HEK293T (cell line): ENCODE measurements around the gene NDUFAF5.

ENCODE experiments used
- CTCF ChIA-PET: fragments of 350-600 bp; formaldehyde crosslinking; extraction: SDS; loops from one replicate; lab custom pipeline; 2021; ENCODE audit warnings: antibody characterized with exemption, inconsistent platforms; lab: Yijun Ruan, JAX
- POLR2A ChIA-PET: fragments of 350-600 bp; formaldehyde crosslinking; extraction: SDS; loops from one replicate; lab custom pipeline; 2020; ENCODE audit warnings: antibody characterized with exemption, inconsistent platforms; lab: Yijun Ruan, JAX
- DNase-seq: peaks from one replicate; pipeline ENCODE4 v3.0.0; 2012; ENCODE audit warnings: mixed read lengths; ENCODE audit errors: extremely low spot score
- ARNT ChIP-seq: fragments of 450-650 bp; IDR thresholded peaks from 2 replicates; pipeline ENCODE4 v1.6.1; 2017; ENCODE audit warnings: mild to moderate bottlenecking
- BHLHE40 ChIP-seq: fragments of 450-650 bp; IDR thresholded peaks from 2 replicates; pipeline ENCODE4 v1.6.1; 2016; ENCODE audit warnings: mild to moderate bottlenecking, moderate library complexity, borderline replicate concordance
- CTBP1 ChIP-seq: fragments of 450-650 bp; IDR thresholded peaks from 2 replicates; pipeline ENCODE4 v1.6.1; 2016; ENCODE audit warnings: borderline replicate concordance
- ELF4 ChIP-seq: fragments of 450-650 bp; IDR thresholded peaks from 2 replicates; pipeline ENCODE4 v1.6.1; 2017; ENCODE audit warnings: antibody characterized with exemption
- FOXA1 ChIP-seq: fragments of 450-650 bp; IDR thresholded peaks from 2 replicates; pipeline ENCODE4 v1.6.1; 2016; ENCODE audit warnings: mild to moderate bottlenecking
- FOXK2 ChIP-seq: fragments of 450-650 bp; IDR thresholded peaks from 2 replicates; pipeline ENCODE4 v1.6.1; 2016; ENCODE audit warnings: mild to moderate bottlenecking
- FOXM1 ChIP-seq: fragments of 450-650 bp; IDR thresholded peaks from 2 replicates; pipeline ENCODE4 v1.6.1; 2017; ENCODE audit warnings: mild to moderate bottlenecking, borderline replicate concordance
- HDGF ChIP-seq: fragments of 450-650 bp; IDR thresholded peaks from 2 replicates; pipeline ENCODE4 v1.6.1; 2017; ENCODE audit warnings: antibody characterized with exemption, borderline replicate concordance
- L3MBTL2 ChIP-seq: fragments of 450-650 bp; conservative IDR thresholded peaks from 2 replicates; pipeline ENCODE4 v1.6.1; 2016; ENCODE audit warnings: mild to moderate bottlenecking
- LEF1 ChIP-seq: fragments of 450-650 bp; IDR thresholded peaks from 2 replicates; pipeline ENCODE4 v1.6.1; 2017; ENCODE audit warnings: mild to moderate bottlenecking, borderline replicate concordance
- NFRKB ChIP-seq: fragments of 450-650 bp; IDR thresholded peaks from 2 replicates; pipeline ENCODE4 v1.6.1; 2016; ENCODE audit warnings: mild to moderate bottlenecking, moderate library complexity
- SP1 ChIP-seq: fragments of 450-650 bp; IDR thresholded peaks from 2 replicates; pipeline ENCODE4 v1.6.1; 2017
- SUZ12 ChIP-seq: fragments of 450-650 bp; IDR thresholded peaks from 2 replicates; pipeline ENCODE4 v1.6.1; 2016; ENCODE audit warnings: mild to moderate bottlenecking
- TARDBP ChIP-seq: fragments of 450-650 bp; IDR thresholded peaks from 2 replicates; pipeline ENCODE4 v1.6.1; 2016
- ZNF384 ChIP-seq: fragments of 450-650 bp; IDR thresholded peaks from 2 replicates; pipeline ENCODE4 v1.6.1; 2016
- TF ChIP-seq, protein P1 (sequence below): fragments of 450-650 bp; IDR thresholded peaks from 2 replicates; pipeline ENCODE4 v1.6.1; 2016

Gene NDUFAF5

DNA sequence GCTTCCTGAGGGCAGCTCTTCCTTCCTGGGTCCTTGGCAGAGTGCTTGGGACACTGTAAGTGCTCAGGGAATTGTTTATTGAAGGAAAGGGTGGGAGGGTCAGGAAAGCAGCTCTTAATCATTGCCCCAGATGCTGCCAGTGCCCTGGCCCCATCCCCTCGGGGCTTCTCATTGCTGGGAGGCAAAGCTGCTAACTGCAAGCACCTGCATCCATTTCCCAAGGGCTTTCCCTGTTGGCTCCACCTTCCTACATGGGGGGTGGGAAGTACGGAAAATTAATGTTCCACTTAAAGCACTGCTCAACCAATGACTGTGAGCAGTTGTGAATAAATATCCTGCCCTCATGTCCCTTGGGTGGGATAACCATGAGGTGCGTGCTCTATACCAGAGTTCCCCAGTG lies 56.4 kb downstream of the NDUFAF5 start:
- TF ChIP-seq LEF1, result no peak
- no peak for TF ChIP-seq ZNF384
- TF ChIP-seq, protein P1, sequence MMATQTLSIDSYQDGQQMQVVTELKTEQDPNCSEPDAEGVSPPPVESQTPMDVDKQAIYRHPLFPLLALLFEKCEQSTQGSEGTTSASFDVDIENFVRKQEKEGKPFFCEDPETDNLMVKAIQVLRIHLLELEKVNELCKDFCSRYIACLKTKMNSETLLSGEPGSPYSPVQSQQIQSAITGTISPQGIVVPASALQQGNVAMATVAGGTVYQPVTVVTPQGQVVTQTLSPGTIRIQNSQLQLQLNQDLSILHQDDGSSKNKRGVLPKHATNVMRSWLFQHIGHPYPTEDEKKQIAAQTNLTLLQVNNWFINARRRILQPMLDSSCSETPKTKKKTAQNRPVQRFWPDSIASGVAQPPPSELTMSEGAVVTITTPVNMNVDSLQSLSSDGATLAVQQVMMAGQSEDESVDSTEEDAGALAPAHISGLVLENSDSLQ, result no peak
- TF ChIP-seq FOXA1, result no peak
- no peak for TF ChIP-seq HDGF
- TF ChIP-seq BHLHE40, result no peak
- no peak for TF ChIP-seq NFRKB
- TF ChIP-seq SP1, result no peak
- TF ChIP-seq SUZ12, result no peak
- no peak for TF ChIP-seq ELF4
- TF ChIP-seq FOXM1, result no peak
- TF ChIP-seq TARDBP, result no peak
- no peak for TF ChIP-seq CTBP1
- no peak for TF ChIP-seq FOXK2
- no peak for TF ChIP-seq ARNT
- no peak for TF ChIP-seq L3MBTL2
- ChIA-PET CTCF (no interaction called here), POLR2A (no interaction called here)
- no peak for DNase-seq

DNA sequence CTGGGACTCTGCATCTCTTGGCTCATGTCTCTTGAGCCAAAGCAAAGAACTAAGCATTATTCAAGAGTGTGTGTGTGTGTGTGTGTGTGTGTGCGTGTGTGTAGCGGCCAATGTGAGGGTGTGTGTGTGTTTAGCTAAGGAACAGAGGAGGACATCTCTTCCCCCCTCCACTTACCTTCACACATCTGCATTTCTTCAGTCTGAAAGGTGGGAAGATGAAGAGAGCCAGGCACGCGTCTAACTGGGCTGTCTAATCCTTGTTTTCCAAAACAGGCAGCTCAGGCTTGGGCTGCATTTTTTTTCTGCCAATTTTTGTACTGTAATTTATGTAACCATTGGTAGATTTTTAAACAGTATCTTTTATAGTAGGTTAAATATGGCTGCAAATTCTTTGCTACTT lies 59.5 kb downstream of the NDUFAF5 start:
- ChIA-PET POLR2A (no interaction called here), CTCF (interaction anchor here (0.6 kb wide), 1 partner anchor 13 kb away, joined by 3 read pairs; no protein-coding TSS in a partner anchor)
- TF ChIP-seq TARDBP (no peak), ZNF384 (no peak), FOXA1 (no peak), ELF4 (no peak), LEF1 (no peak), ARNT (no peak), HDGF (no peak), SP1 (no peak), L3MBTL2 (no peak), NFRKB (no peak), SUZ12 (no peak), FOXK2 (no peak), CTBP1 (no peak), BHLHE40 (no peak)
- TF ChIP-seq, protein P1, result no peak
- DNase-seq, result no peak

DNA sequence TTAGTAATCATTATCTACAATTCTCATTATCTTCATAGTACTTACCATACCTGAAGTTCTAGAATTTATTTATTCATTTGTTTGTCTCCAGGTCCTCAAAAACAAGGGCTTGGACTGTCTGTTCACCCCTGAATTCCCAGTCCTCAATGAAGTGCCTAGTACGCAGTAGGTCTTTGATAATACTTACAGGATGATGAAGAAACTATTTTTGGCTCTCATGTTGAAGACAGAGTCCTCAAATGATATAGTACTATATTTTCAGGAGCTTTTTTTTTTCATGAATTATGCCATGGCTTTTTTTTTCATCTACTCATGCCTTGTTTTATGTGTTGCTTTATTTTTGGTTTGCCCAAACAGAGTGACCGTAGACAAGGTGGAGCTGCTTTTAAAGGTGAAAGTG lies 66.5 kb downstream of the NDUFAF5 start:
- TF ChIP-seq, protein P1, result no peak
- TF ChIP-seq FOXM1 (no peak), ELF4 (no peak), ARNT (no peak), SUZ12 (no peak), LEF1 (no peak), CTBP1 (no peak), BHLHE40 (no peak), SP1 (no peak), NFRKB (no peak), FOXA1 (no peak), L3MBTL2 (no peak), TARDBP (no peak), HDGF (no peak), FOXK2 (no peak), ZNF384 (no peak)
- POLR2A ChIA-PET, result no interaction called here
- CTCF ChIA-PET, result no interaction called here
- no peak for DNase-seq

DNA sequence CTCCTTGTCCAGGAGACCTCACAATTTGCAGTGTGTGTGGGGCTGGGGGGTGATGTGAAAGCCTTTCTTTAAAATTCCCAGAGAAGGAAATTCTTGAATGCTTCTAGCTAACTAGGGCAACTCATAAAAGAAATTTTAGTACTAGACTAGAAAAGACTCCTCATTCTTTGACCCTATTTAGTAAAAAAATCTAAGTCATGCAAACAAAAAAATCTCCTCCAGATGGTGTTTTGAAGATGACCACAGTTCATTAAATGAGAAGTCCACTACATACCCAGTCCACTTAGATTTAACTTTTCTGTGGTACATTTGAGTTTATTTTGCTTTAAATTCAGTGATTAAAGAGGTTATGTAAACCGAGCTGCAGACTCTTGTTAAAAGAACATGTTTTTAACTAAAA lies 67.5 kb downstream of the NDUFAF5 start:
- DNase-seq, result no peak
- TF ChIP-seq, protein P1, result no peak
- TF ChIP-seq BHLHE40 (no peak), CTBP1 (no peak), FOXA1 (no peak), FOXK2 (no peak), ZNF384 (no peak), NFRKB (no peak), ELF4 (no peak), LEF1 (no peak), SP1 (no peak), HDGF (no peak), L3MBTL2 (no peak), ARNT (no peak)
- CTCF ChIA-PET, result no interaction called here
- POLR2A ChIA-PET, result no interaction called here

DNA sequence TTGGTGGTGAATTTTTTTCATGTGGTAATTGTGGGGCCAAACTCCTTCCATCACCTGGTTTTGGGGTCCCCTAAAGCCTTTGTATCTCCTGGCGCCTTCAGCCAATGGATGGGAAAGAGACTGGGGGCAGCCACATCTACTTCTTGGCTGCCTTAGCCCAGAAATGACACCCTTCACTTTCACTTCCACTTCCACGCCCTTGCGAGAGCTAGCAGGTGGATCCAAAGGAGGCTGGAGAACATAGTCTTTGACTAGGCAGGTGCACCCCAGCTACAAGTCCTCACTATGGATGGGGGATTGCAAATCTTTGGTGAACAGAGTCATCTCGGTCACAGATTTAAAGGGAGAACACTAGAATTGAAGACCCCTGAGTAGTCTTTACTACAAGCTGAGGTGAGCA lies 70.8 kb downstream of the NDUFAF5 start:
- ChIA-PET POLR2A (no interaction called here), CTCF (no interaction called here)
- TF ChIP-seq FOXA1 (no peak), HDGF (no peak), SP1 (no peak), TARDBP (no peak)
- DNase-seq, result no peak

DNA sequence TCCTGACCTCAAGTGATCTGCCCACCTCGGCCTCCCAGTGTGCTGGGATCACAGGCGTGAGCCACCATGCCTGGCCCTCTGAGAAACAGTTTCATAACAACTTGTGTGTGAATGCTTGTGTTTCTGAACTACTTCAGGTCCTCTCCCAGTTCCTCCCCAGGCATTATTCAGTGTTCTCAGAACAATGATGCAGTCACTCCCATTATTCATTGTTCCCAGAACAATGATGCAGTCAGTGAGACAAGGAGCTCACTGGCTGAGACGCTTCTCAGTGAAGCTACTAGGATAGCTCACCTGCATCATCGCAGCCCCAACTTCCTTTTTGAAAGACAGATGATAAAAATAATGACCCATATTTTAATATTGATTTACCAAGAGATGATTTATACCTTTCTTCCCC lies 71.5 kb downstream of the NDUFAF5 start:
- no peak for DNase-seq
- CTCF ChIA-PET, result interaction anchor here (0.6 kb wide), 1 partner anchor 10 kb away, joined by 3 read pairs; no protein-coding TSS in a partner anchor
- no peak for TF ChIP-seq HDGF
- TF ChIP-seq, protein P1, result no peak
- TF ChIP-seq ZNF384, result no peak
- no peak for TF ChIP-seq SUZ12
- TF ChIP-seq ELF4, result no peak
- no peak for TF ChIP-seq TARDBP
- no peak for TF ChIP-seq CTBP1
- no peak for TF ChIP-seq ARNT
- no peak for TF ChIP-seq L3MBTL2
- no peak for TF ChIP-seq FOXK2
- no peak for TF ChIP-seq LEF1
- no peak for TF ChIP-seq SP1
- no peak for TF ChIP-seq FOXA1
- no peak for TF ChIP-seq BHLHE40
- no peak for TF ChIP-seq NFRKB
- TF ChIP-seq FOXM1, result no peak
- POLR2A ChIA-PET, result no interaction called here
